PC-9 (cell line): ENCODE results near the gene SPSB4. TPM values are rescaled to one million over a fixed set of nuclear protein-coding genes. Genes with fewer than 3 reads are reported as not detected.

Experiments used
- BruUV-seq: library from RNA; stranded (reverse); fragments of 400-500 nt; replicated peaks from 2 replicates; lab custom pipeline; 2021; lab: Mats Ljungman, UMichigan
- CTCF ChIA-PET: fragments of 300-600 bp; sonication (Branson Sonifier 250); formaldehyde crosslinking; loops from one replicate; lab custom pipeline; 2022; ENCODE audit warnings: antibody characterized with exemption; lab: Charles Lee
- POLR2A ChIA-PET: fragments of 300-600 bp; sonication (Branson Sonifier 250); formaldehyde crosslinking; loops from one replicate; lab custom pipeline; 2022; ENCODE audit warnings: antibody characterized with exemption; ENCODE audit not compliant: unreplicated experiment; lab: Charles Lee
- DNase-seq, 2 experiments: peaks; one replicate each; pipeline versions ENCODE4 v3.0.0 to v3.0.0-alpha.2; 2015 to 2022; ENCODE audit warnings: mixed read lengths in 1 of 2
- H2AFZ ChIP-seq: fragments of 200-600 bp; sonication (generic); 2 replicates; pipeline ENCODE4 v1.8.1; 2017; ENCODE audit warnings: antibody characterized with exemption
- H3F3A ChIP-seq: fragments of 200-600 bp; sonication (generic); 2 replicates; pipeline ENCODE4 v1.8.1; 2017; ENCODE audit warnings: antibody characterized with exemption, mild to moderate bottlenecking, low read depth; ENCODE audit not compliant: insufficient read depth
- H3K27ac ChIP-seq: fragments of 200-600 bp; sonication (generic); 2 replicates; pipeline ENCODE4 v1.6.1; 2016; ENCODE audit warnings: mixed run types
- H3K27me3 ChIP-seq: fragments of 200-600 bp; sonication (generic); 2 replicates; pipeline ENCODE4 v1.6.1; 2016; ENCODE audit warnings: low read depth, mixed run types; ENCODE audit not compliant: insufficient read depth
- H3K36me3 ChIP-seq: fragments of 200-600 bp; sonication (generic); 2 replicates; pipeline ENCODE4 v1.6.1; 2016; ENCODE audit warnings: low read depth, mixed run types
- H3K4me1 ChIP-seq: fragments of 200-600 bp; sonication (generic); replicated peaks from 2 replicates; pipeline ENCODE4 v1.6.1; 2016; ENCODE audit warnings: mixed run types; ENCODE audit not compliant: insufficient read depth
- H3K4me2 ChIP-seq: fragments of 200-600 bp; sonication (generic); 2 replicates; pipeline ENCODE4 v1.6.1; 2017; ENCODE audit warnings: mixed run types
- H3K4me3 ChIP-seq: fragments of 200-600 bp; sonication (generic); 2 replicates; pipeline ENCODE4 v1.6.1; 2016; ENCODE audit warnings: mixed run types
- H3K79me2 ChIP-seq: fragments of 200-600 bp; sonication (generic); 2 replicates; pipeline ENCODE4 v1.6.1; 2017; ENCODE audit warnings: low read depth, mixed run types
- H3K9me2 ChIP-seq: fragments of 200-600 bp; sonication (generic); 2 replicates; pipeline ENCODE4 v1.8.1; 2017; ENCODE audit warnings: mild to moderate bottlenecking; ENCODE audit not compliant: insufficient read depth
- H3K9me3 ChIP-seq: fragments of 200-600 bp; sonication (generic); 2 replicates; pipeline ENCODE4 v1.8.1; 2016; ENCODE audit warnings: low read depth; ENCODE audit not compliant: insufficient read depth
- H4K20me1 ChIP-seq: fragments of 200-600 bp; sonication (generic); 2 replicates; pipeline ENCODE4 v1.8.1; 2017; ENCODE audit not compliant: insufficient read depth
- CTCF ChIP-seq: fragments of 200-600 bp; sonication (generic); conservative IDR thresholded peaks from 2 replicates; pipeline ENCODE4 v1.6.1; 2017; ENCODE audit warnings: mixed run types, antibody characterized with exemption, mild to moderate bottlenecking, moderate library complexity
- EZH2 ChIP-seq: fragments of 200-600 bp; sonication (generic); IDR thresholded peaks from 2 replicates; pipeline ENCODE4 v1.8.0; 2017; ENCODE audit warnings: antibody characterized with exemption, low read depth
- intact Hi-C: fragments of 100-400 bp; cut with micrococcal nuclease; formaldehyde crosslinking; loops from one replicate; pipeline ENCODE4 v1.10.0; 2022; ENCODE audit not compliant: unreplicated experiment
- total RNA-seq: library from RNA; stranded (reverse); gene quantifications from 2 replicates; pipeline ENCODE4 v1.2.3, GENCODE V29; 2021

Gene SPSB4
- total RNA-seq, 1 experiment from 2014 or later, result not detected

GRCh38 chr3:141063831-141064230, 12.7 kb downstream of the SPSB4 start:
- BruUV-seq, result no TSS peak
- H3K27me3 ChIP-seq, result no peaks in the 10 kb centered on the region
- H3K79me2 ChIP-seq, result no peaks in the 10 kb centered on the region
- ChIA-PET POLR2A (no interaction called here), CTCF (no interaction called here)
- no peak overlapping the region for H2AFZ ChIP-seq
- DNase-seq, result no peak
- TF ChIP-seq EZH2 (no peak), CTCF (no peak)
- no peaks in the 10 kb centered on the region for H4K20me1 ChIP-seq
- no peak overlapping the region for H3K27ac ChIP-seq
- intact Hi-C loops, result no loop called here
- no peak overlapping the region for H3K4me3 ChIP-seq
- no peaks in the 10 kb centered on the region for H3K4me1 ChIP-seq
- no peaks in the 10 kb centered on the region for H3K9me3 ChIP-seq
- no peaks in the 10 kb centered on the region for H3K9me2 ChIP-seq
- H3F3A ChIP-seq, result no peaks in the 10 kb centered on the region
- H3K36me3 ChIP-seq, result no peaks in the 10 kb centered on the region
- no peak overlapping the region for H3K4me2 ChIP-seq

GRCh38 chr3:141064255-141064926, 13.2 kb downstream of the SPSB4 start:
- Histone ChIP-seq H3K36me3 (no peaks in the 10 kb centered on the region), H4K20me1 (no peaks in the 10 kb centered on the region), H3K4me3 (no peak overlapping the region), H3K27me3 (no peaks in the 10 kb centered on the region), H3K4me1 (no peaks in the 10 kb centered on the region), H2AFZ (no peak overlapping the region), H3K27ac (no peak overlapping the region), H3K9me3 (no peaks in the 10 kb centered on the region), H3K4me2 (no peak overlapping the region), H3K9me2 (no peaks in the 10 kb centered on the region), H3F3A (no peaks in the 10 kb centered on the region), H3K79me2 (no peaks in the 10 kb centered on the region)
- TF ChIP-seq CTCF (no peak), EZH2 (no peak)
- CTCF ChIA-PET, result no interaction called here
- DNase-seq, result no peak
- POLR2A ChIA-PET, result no interaction called here
- no TSS peak for BruUV-seq
- intact Hi-C loops, result no loop called here

- CTCF ChIA-PET, result no interaction called here
- intact Hi-C loops, result no loop called here
Observed at GRCh38 chr3:141065258-141065657, 14.1 kb downstream of the SPSB4 start.

More at GRCh38 chr3:141065258-141065657, 14.1 kb downstream of the SPSB4 start:
- Histone ChIP-seq H3K9me2 (no peaks in the 10 kb centered on the region), H3F3A (no peaks in the 10 kb centered on the region), H3K36me3 (no peaks in the 10 kb centered on the region), H3K27me3 (no peaks in the 10 kb centered on the region), H3K9me3 (no peaks in the 10 kb centered on the region), H3K4me2 (no peak overlapping the region), H3K27ac (no peak overlapping the region), H2AFZ (no peak overlapping the region), H4K20me1 (no peaks in the 10 kb centered on the region), H3K79me2 (no peaks in the 10 kb centered on the region), H3K4me1 (no peaks in the 10 kb centered on the region), H3K4me3 (no peak overlapping the region)
- no TSS peak for BruUV-seq
- POLR2A ChIA-PET, result no interaction called here
- TF ChIP-seq CTCF (no peak), EZH2 (no peak)
- DNase-seq, result no peak
